MCF 10A (cell line): ENCODE results near the gene SND1. TPM values are rescaled to one million over a fixed set of nuclear protein-coding genes. Genes with fewer than 3 reads are reported as not detected.

Experiments used
- BruUV-seq: library from RNA; stranded (reverse); fragments of 400-500 nt; replicated peaks from 2 replicates; lab custom pipeline; 2021; lab: Mats Ljungman, UMichigan
- CTCF ChIA-PET: fragments of 300-600 bp; sonication (Branson Sonifier 250); formaldehyde crosslinking; extraction: SDS; loops from one replicate; lab custom pipeline; 2021; ENCODE audit warnings: antibody characterized with exemption, inconsistent platforms; lab: Yijun Ruan, JAX
- POLR2A ChIA-PET: fragments of 300-600, 350-650 bp; sonication (Branson Sonifier 250); formaldehyde crosslinking; extraction: SDS; loops from one replicate; lab custom pipeline; 2020; ENCODE audit warnings: antibody characterized with exemption, inconsistent platforms; lab: Yijun Ruan, JAX
- DNase-seq: peaks from one replicate; pipeline ENCODE4 v3.0.0-alpha.2; 2018; ENCODE audit not compliant: unreplicated experiment
- H3K27ac Mint-ChIP-seq: one replicate; pipeline ENCODE4 v1.8.0; 2022; ENCODE audit warnings: mild to moderate bottlenecking, low read depth, mixed read lengths; ENCODE audit not compliant: unreplicated experiment
- H3K27me3 Mint-ChIP-seq: one replicate; pipeline ENCODE4 v1.8.0; 2022; ENCODE audit warnings: mixed read lengths; ENCODE audit not compliant: insufficient read depth, unreplicated experiment
- H3K36me3 Mint-ChIP-seq: one replicate; pipeline ENCODE4 v1.8.0; 2022; ENCODE audit warnings: mild to moderate bottlenecking, moderate library complexity, mixed read lengths; ENCODE audit not compliant: insufficient read depth, unreplicated experiment
- H3K4me1 Mint-ChIP-seq: one replicate; pipeline ENCODE4 v1.8.0; 2022; ENCODE audit warnings: mixed read lengths; ENCODE audit not compliant: insufficient read depth, unreplicated experiment
- H3K4me3 Mint-ChIP-seq: one replicate; pipeline ENCODE4 v1.8.0; 2022; ENCODE audit warnings: mild to moderate bottlenecking, moderate library complexity, mixed read lengths; ENCODE audit not compliant: unreplicated experiment
- H3K9me3 Mint-ChIP-seq: one replicate; pipeline ENCODE4 v1.8.0; 2022; ENCODE audit warnings: mixed read lengths; ENCODE audit not compliant: unreplicated experiment
- intact Hi-C: fragments of 100-400 bp; cut with micrococcal nuclease; formaldehyde crosslinking; loops from 2 replicates; pipeline ENCODE4 v1.14.1; 2022
- total RNA-seq: library from RNA; stranded (reverse); gene quantifications from 2 replicates; pipeline ENCODE4 v1.2.3, GENCODE V29; 2022
- TF ChIP-seq, protein P1 (sequence below): fragments of 200-600 bp; IDR thresholded peaks from one replicate; pipeline ENCODE4 v1.8.0; 2022; ENCODE audit warnings: antibody characterized with exemption, mild to moderate bottlenecking; ENCODE audit not compliant: unreplicated experiment

Gene SND1
- total RNA-seq, 1 experiment from 2014 or later: 297 TPM

DNA sequence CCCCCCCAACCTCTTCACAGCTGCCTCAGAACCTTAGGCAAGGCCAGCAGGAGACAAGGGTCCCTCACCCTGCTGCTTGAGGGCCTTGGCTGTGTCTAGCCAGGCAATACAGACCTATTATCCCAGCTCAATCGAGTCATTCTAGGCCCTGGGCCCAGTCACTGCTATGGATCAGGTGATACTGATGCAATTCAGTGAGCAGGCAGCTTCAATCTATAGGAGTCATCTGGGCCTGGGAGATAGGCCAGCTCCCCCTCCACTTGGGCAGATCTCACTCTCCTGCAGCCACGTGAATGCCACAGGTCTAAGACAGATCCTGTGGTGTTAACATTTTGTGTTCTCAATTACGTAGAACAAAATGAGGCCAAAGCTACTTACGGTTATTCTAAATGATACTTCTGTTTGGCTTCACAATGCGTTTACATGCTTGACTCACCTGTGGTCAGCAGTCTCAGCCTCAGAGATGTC lies 447.2 kb downstream of the SND1 start:
- TF ChIP-seq, protein P1, sequence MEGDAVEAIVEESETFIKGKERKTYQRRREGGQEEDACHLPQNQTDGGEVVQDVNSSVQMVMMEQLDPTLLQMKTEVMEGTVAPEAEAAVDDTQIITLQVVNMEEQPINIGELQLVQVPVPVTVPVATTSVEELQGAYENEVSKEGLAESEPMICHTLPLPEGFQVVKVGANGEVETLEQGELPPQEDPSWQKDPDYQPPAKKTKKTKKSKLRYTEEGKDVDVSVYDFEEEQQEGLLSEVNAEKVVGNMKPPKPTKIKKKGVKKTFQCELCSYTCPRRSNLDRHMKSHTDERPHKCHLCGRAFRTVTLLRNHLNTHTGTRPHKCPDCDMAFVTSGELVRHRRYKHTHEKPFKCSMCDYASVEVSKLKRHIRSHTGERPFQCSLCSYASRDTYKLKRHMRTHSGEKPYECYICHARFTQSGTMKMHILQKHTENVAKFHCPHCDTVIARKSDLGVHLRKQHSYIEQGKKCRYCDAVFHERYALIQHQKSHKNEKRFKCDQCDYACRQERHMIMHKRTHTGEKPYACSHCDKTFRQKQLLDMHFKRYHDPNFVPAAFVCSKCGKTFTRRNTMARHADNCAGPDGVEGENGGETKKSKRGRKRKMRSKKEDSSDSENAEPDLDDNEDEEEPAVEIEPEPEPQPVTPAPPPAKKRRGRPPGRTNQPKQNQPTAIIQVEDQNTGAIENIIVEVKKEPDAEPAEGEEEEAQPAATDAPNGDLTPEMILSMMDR: no peak
- CTCF ChIA-PET: interaction anchor here (0.6 to 1.8 kb wide), 3 partner anchors 36 to 110 kb away, joined by 3 to 7 read pairs (median 5); no protein-coding TSS in a partner anchor
- peaks cover 3% of the 10 kb centered on the region for H3K27me3 Mint-ChIP-seq

DNA sequence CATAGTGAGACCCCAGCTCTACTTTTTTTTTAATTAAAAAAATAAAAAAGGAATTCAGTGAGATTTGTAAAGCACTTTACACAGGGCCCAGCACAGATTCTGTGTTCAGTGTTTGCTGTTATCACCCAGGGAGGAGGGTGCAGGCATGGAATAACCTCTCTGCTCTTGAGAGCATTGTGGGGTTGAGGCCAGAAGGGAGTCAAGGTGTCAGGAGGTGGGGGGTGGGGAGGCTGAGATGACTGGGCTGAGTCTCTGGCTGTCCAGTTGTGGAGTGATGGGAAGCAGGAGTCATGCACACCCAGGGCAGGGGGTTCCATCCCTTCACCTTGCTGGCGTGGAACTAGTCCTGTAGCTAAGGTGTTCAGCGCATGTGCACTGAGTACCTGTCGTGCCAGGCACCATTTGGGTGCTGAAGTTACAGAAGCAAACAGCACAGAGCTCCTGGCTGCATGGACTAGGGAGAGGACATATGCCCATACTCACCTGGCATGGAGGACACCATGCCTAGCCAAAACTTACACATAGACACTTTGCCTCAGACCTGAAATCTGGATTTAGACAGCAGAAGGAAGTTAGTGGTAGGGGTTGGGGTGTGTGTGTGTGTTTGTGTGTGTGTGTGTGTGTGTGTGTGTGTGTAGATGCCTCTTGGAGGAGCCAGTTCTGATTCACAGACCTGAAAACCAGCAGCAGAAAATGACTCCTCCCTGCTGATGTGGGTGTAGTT lies 448.4 kb downstream of the SND1 start:
- Mint-ChIP-seq H3K4me3 (no peak overlapping the region), H3K4me1 (no peaks in the 10 kb centered on the region), H3K27ac (peak overlapping the region; percentile 22), H3K9me3 (no peaks in the 10 kb centered on the region), H3K36me3 (peaks cover 35% of the 10 kb centered on the region), H3K27me3 (peaks cover 11% of the 10 kb centered on the region)
- ChIA-PET POLR2A (interaction anchor here (0.6 kb wide), 1 partner anchor 354 kb away, joined by 3 read pairs; no protein-coding TSS in a partner anchor), CTCF (interaction anchor here (0.5 to 1.8 kb wide), 4 partner anchors 9 to 287 kb away, joined by 3 to 7 read pairs (median 4); no protein-coding TSS in a partner anchor)
- TF ChIP-seq, protein P1: no peak
- DNase-seq: no peak
- intact Hi-C loops: no loop called here
- no TSS peak for BruUV-seq

More for the DNA sequence above, 447.2 kb downstream of the SND1 start:
- Mint-ChIP-seq H3K36me3 (peaks cover 32% of the 10 kb centered on the region), H3K9me3 (no peaks in the 10 kb centered on the region), H3K27ac (no peak overlapping the region), H3K4me3 (no peak overlapping the region), H3K4me1 (no peaks in the 10 kb centered on the region)
- BruUV-seq: no TSS peak
- POLR2A ChIA-PET: interaction anchor here (0.8 kb wide), 1 partner anchor 10 kb away, joined by 4 read pairs; no protein-coding TSS in a partner anchor
- peak; percentile 44 for DNase-seq
- intact Hi-C loops: no loop called here

DNA sequence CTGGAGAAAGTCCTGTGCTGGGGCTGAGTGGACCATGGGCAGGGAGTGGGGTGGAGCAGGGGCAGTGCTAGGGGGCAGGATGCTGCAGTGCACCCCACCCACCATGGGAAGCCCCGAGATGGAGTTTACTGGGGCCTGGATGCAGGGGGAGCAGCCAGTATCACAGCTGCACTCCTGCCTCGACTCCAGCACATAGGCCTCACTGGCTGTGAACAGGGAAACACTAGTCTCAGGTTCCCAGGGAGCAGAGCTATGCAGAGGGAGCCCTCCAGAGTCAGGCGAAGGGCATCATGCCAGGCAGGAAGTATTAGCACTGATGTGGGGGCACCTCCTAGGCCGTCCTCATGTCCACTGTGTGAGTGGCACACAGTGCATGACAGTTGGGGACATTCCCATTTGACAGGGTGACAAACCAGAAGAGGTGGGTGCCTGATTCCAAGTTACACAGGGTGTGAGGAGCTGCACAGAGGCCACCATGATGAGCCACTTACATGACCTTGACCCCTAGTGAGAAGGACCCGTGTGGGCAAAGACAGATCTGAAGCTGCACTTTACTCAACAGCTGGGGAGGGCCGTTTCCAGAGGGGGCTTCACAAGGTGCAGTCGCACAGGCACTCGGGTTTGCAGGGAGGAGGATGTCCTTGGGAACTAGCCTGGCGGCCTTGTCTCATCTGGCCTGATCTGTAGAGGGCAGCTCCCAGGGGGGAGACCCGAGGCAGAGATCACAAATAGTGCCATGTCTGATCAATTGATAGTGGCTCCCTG lies 449.1 kb downstream of the SND1 start:
- ChIA-PET CTCF (interaction anchor here (0.6 to 5.0 kb wide), 3 partner anchors 35 to 108 kb away, joined by 3 to 22 read pairs (median 3); no protein-coding TSS in a partner anchor), POLR2A (interaction anchor here (0.6 to 1.1 kb wide), 3 partner anchors 9 to 1878 kb away, joined by 3 read pairs; no protein-coding TSS in a partner anchor)
- no peak overlapping the region for H3K4me3 Mint-ChIP-seq
- no peaks in the 10 kb centered on the region for H3K4me1 Mint-ChIP-seq
- H3K27me3 Mint-ChIP-seq: peaks cover 11% of the 10 kb centered on the region
- BruUV-seq: no TSS peak
- DNase-seq: no peak
- intact Hi-C loops: no loop called here
- H3K27ac Mint-ChIP-seq: peak overlapping the region; percentile 22
- TF ChIP-seq, protein P1: no peak
- H3K36me3 Mint-ChIP-seq: peaks cover 31% of the 10 kb centered on the region
- no peaks in the 10 kb centered on the region for H3K9me3 Mint-ChIP-seq
